Stomach (tissue), 9 donors: ENCODE measurements around the gene OXLD1. TPM values are rescaled to one million over a fixed set of nuclear protein-coding genes. Genes with fewer than 3 reads are reported as not detected.

Experiments
- DNase-seq, 2 donors: peaks; one replicate each; pipeline versions ENCODE4 v3.0.0 to v3.0.0-alpha.2; 2013 to 2019
- H3K27ac ChIP-seq, 5 donors: fragments of 200-600 bp in 4 of 5; sonication (generic) in 4 of 5; one replicate each; pipeline ENCODE4 v1.5.1; 2013 to 2019; ENCODE audit warnings: mild to moderate bottlenecking in 1 of 5, moderate library complexity in 1 of 5
- H3K27me3 ChIP-seq, 3 donors: fragments of 200-600 bp; sonication (generic); one replicate each; pipeline ENCODE4 v1.5.1; 2017 to 2019; ENCODE audit warnings: mixed run types in 1 of 3
- H3K36me3 ChIP-seq, 4 donors: fragments of 200-600 bp; sonication (generic); 1 replicate in 3 of 4; 2 replicates in 1 of 4; pipeline ENCODE4 v1.5.1; 2016 to 2019
- H3K4me1 ChIP-seq, 4 donors: fragments of 200-600 bp; sonication (generic); one replicate each; pipeline ENCODE4 v1.5.1; 2016 to 2019
- H3K4me3 ChIP-seq, 4 donors: fragments of 200-600 bp; sonication (generic) in 3 of 4; one replicate each; pipeline ENCODE4 v1.5.1; 2016 to 2019; ENCODE audit warnings: mild to moderate bottlenecking in 1 of 4
- H3K9me3 ChIP-seq, 4 donors: fragments of 200-600 bp; sonication (generic); one replicate each; pipeline ENCODE4 v1.5.1; 2016 to 2019
- EP300 ChIP-seq: sonication (generic); formaldehyde crosslinking; IDR thresholded peaks from one replicate; pipeline ENCODE4 v1.6.1; 2017; ENCODE audit warnings: antibody characterized with exemption
- POLR2A ChIP-seq, 4 donors: fragments of 450-650 bp; IDR thresholded peaks; one replicate each; pipeline ENCODE4 v1.6.1; 2016; ENCODE audit warnings: antibody characterized with exemption in 4 of 4, control low read depth in 2 of 4, mild to moderate bottlenecking in 1 of 4, moderate library complexity in 1 of 4
- POLR2AphosphoS5 ChIP-seq, 3 donors: sonication (generic); formaldehyde crosslinking; IDR thresholded peaks; one replicate each; pipeline ENCODE4 v1.6.1; 2016; ENCODE audit warnings: antibody characterized with exemption in 3 of 3
- WGBS, 5 donors: extraction: QIAGEN DNeasy Blood & Tissue Kit in 3 of 5; methylation state at CpG; one replicate each; pipeline versions ENCODE4 v1.1.5 to v1.1.7; 2013 to 2018; 5-methylcytosine and 5-hydroxymethylcytosine counted together
- intact Hi-C: fragments of 100-400 bp; cut with DNase I; formaldehyde crosslinking; loops from one replicate; pipeline ENCODE4 v1.15.1; 2023; ENCODE audit warnings: low total_unique reads
- polyA plus RNA-seq, 3 donors: library from polyadenylated mRNA; stranded (reverse); fragments of 200-250 nt; gene quantifications; one replicate each; pipeline ENCODE4 v1.2.3, GENCODE V29; 2013
- total RNA-seq, 5 donors: library from RNA; depleted of rRNA; stranded (reverse); fragments of >200 nt; gene quantifications; one replicate each; pipeline versions ENCODE4 v1.1.0 to v1.2.3, GENCODE V29; 2014 to 2016
- TF ChIP-seq, protein P1 (sequence below), 7 experiments: fragments of 450-650 bp in 4 of 7; fragments of 200-600 bp in 3 of 7; sonication (generic) in 3 of 7; IDR thresholded peaks; one replicate each; pipeline ENCODE4 v1.5.1; 2016 to 2019; ENCODE audit warnings: antibody characterized with exemption in 7 of 7, control low read depth in 2 of 7, mild to moderate bottlenecking in 1 of 7
- donor health status: healthy with polysubstance abuse.
- donor health status: Bipolar disorder and iron deficiency.
- donor health status: healthy.

The OXLD1 gene
- total and polyA plus RNA-seq, 8 donors: 9.9 to 112 (median 64.5) TPM; not detected in 1

DNA sequence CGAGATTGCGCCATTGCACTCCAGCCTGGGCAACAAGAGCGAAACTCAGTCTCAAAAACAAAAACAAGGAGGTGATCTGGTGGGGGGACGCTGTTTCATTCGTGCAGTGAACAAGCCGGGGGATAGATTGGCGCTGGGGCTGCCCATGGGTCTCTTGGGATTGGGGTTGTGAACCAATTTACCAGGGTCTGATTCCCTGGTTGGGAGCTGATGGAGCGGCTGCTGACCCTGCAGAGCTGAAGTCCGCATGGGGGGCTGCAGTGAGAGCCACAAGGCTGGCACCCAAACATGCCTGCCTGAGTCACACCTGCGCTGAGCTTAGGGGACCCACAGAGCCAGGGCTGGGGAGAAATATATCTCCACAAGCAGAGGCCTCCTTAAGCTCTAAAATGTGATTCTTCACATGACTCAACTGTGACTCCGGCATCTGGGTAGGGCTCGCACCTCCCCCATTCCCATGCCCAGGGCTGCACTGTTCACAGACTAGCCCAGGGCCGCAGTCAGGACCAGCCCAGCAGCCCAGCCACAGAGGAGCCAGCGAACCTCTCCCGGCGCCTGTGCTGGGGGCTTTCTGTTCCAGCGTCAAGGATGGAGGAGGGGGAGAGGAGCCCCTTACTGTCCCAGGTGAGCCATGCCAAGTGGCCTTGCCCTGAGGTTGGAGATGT, 24.4 kb downstream of the OXLD1 start:
- 89 to 97% (median 95%) methylated on average over 9 to 17 of the region's 17 CpGs for WGBS, 5 donors
- Histone ChIP-seq H3K27ac (no peak overlapping the region), H3K27me3 (peaks cover 0 to 4% (median under 1%) of the 10 kb centered on the region in 3 donors), H3K9me3 (no peaks in the 10 kb centered on the region), H3K4me1 (peaks cover 0 to 7% (median 7%) of the 10 kb centered on the region in 4 donors), H3K36me3 (peaks cover 0 to 5% (median 0%) of the 10 kb centered on the region in 4 donors), H3K4me3 (no peak overlapping the region)
- no peak for DNase-seq
- TF ChIP-seq POLR2AphosphoS5 (IDR thresholded peaks at IDR 0.05): no peak
- intact Hi-C loops: no loop called here

DNA sequence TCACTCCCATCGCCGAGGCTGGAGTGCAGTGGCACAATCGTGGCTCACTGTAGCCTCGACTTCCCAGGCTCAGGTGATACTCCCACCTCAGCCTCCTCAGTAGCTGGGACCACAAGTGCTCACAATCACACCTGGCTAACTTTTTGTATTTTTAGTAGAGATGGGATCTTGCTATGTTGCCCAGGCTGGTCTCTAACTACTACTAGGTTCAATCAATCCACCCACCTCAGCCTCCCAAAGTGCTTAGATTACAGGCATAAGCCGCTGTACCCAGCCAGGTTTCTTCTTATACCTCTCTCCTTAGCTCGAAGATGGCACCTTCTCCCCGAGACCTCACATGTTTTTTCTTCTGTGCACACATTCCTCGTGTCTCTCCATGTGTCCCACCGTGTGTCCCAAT, 26.4 kb downstream of the OXLD1 start:
- peaks cover 11 to 21% (median 20%) of the 10 kb centered on the region in 4 donors for H3K4me1 ChIP-seq
- no peaks in the 10 kb centered on the region for H3K27me3 ChIP-seq
- no peak overlapping the region for H3K4me3 ChIP-seq
- intact Hi-C loops: no loop called here
- DNase-seq: no peak
- WGBS, 5 donors: 90 to 94% (median 93%) methylated on average over 9 of the region's 9 CpGs
- TF ChIP-seq, protein P1, sequence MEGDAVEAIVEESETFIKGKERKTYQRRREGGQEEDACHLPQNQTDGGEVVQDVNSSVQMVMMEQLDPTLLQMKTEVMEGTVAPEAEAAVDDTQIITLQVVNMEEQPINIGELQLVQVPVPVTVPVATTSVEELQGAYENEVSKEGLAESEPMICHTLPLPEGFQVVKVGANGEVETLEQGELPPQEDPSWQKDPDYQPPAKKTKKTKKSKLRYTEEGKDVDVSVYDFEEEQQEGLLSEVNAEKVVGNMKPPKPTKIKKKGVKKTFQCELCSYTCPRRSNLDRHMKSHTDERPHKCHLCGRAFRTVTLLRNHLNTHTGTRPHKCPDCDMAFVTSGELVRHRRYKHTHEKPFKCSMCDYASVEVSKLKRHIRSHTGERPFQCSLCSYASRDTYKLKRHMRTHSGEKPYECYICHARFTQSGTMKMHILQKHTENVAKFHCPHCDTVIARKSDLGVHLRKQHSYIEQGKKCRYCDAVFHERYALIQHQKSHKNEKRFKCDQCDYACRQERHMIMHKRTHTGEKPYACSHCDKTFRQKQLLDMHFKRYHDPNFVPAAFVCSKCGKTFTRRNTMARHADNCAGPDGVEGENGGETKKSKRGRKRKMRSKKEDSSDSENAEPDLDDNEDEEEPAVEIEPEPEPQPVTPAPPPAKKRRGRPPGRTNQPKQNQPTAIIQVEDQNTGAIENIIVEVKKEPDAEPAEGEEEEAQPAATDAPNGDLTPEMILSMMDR (IDR thresholded peaks at IDR 0.05): no peak
- TF ChIP-seq POLR2A (IDR thresholded peaks at IDR 0.05) (no peak), POLR2AphosphoS5 (IDR thresholded peaks at IDR 0.05) (no peak), EP300 (no peak)
- no peak overlapping the region for H3K27ac ChIP-seq
- no peaks in the 10 kb centered on the region for H3K36me3 ChIP-seq
- no peaks in the 10 kb centered on the region for H3K9me3 ChIP-seq

DNA sequence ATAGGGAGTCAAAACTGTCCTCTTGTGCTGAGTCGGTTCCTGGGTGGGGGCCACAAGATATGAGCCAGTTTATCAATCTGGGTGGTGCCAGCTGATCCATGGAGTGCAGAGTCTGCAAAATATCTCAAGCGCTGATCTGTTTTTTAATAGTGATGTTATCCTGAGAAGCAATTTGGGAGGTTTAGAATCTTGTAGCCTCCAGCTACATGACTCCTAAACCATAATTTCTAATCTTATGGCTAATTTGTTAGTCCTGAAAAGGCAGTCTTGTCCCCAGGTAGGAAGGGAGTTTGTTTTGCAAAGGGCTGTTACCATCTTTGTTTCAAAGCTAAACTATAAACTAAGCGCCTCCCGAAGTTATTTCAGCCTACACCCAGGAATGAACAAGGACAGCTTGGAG, 27.7 kb downstream of the OXLD1 start:
- TF ChIP-seq EP300 (no peak), POLR2AphosphoS5 (IDR thresholded peaks at IDR 0.05) (no peak), POLR2A (IDR thresholded peaks at IDR 0.05) (no peak)
- TF ChIP-seq, protein P1 (IDR thresholded peaks at IDR 0.05): no peak
- no peak overlapping the region for H3K27ac ChIP-seq
- H3K27me3 ChIP-seq: no peaks in the 10 kb centered on the region
- no peak for DNase-seq
- intact Hi-C loops: no loop called here
- H3K4me3 ChIP-seq: no peak overlapping the region
- peaks cover 20 to 34% (median 33%) of the 10 kb centered on the region in 4 donors for H3K4me1 ChIP-seq
- 54 to 73% (median 61%) methylated on average over 4 of the region's 4 CpGs for WGBS, 5 donors
- no peaks in the 10 kb centered on the region for H3K9me3 ChIP-seq
- H3K36me3 ChIP-seq: no peaks in the 10 kb centered on the region

DNA sequence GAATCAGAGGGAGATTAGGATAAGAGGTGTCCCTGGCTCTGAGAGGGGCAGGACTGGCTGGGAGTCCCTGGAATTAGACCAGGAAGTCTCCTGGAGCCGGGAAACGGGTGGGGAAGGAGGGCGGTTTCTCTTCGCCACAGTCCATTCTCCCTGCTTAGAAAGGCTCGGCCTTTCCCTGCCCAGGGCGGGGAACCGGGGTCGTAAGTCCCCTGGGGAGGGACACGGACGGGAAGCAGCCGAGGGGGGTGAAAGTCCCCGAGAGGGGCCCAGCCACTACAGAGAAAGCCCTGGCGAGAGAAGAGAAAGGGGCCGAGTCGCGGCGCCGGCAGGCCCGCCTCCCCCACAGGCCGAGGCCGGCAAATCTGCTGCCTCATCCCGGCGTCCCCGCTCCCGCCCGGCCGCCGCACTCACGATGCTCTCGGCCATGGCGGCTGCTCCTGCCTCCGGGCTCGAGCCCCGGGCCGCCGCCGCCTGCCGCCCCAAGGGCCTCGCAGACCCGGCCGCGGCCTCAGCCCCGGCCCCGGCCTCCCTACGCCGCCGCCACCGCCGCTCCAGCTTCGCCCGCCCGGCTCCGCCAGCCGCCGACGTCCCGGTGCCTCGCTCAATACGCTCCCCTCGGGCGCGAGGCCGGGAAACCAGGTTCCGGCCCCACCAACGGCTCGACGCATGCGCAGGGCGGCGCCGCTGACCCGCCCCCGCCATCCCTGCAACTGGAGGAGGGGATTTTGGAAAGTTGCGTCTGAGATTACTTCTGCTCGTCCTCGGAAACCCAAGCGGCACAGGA, 29.7 kb downstream of the OXLD1 start, which contains the start of the genes NPLOC4 and TSPAN10:
TSS of gene NPLOC4 (minus strand) at position 608 of the 784 bp plus-strand sequence. CDS start at position 426, 182 bp downstream.
TSS of gene TSPAN10 (plus strand) at position 692 of the 784 bp plus-strand sequence. CDS start 5,217 bp downstream, outside the sequence.
- DNase-seq: peak; percentile 92 to 96
- peak; percentile 86 to 97 (median 94) for TF ChIP-seq POLR2AphosphoS5 (IDR thresholded peaks at IDR 0.05)
- TF ChIP-seq, protein P1 (IDR thresholded peaks at IDR 0.05): no peak
- peak within 1 kb of the TSS; percentile 65 to 97 (median 80) for H3K4me3 ChIP-seq
- H3K4me1 ChIP-seq: peaks cover 20 to 44% (median 40%) of the 10 kb centered on the region in 4 donors
- H3K36me3 ChIP-seq: peaks cover 0 to 3% (median 2%) of the 10 kb centered on the region in 4 donors
- no peaks in the 10 kb centered on the region for H3K27me3 ChIP-seq
- H3K27ac ChIP-seq: peak within 1 kb of the TSS; percentile 89 to 96 (median 95)
- intact Hi-C loops: no loop called here
- no peaks in the 10 kb centered on the region for H3K9me3 ChIP-seq
- 0 to 1% (median 0%) methylated on average over 36 to 77 of the region's 77 CpGs for WGBS, 5 donors
